ENCODE results near the gene FMNL2. TPM values are rescaled to one million over a fixed set of nuclear protein-coding genes. Genes with fewer than 3 reads are reported as not detected.

Gene FMNL2
- total RNA-seq, 3 donors from 2014 or later (not counting 1 experiment from before 2014, with no cell fraction given) = 0.34 to 3.0 (median 0.78) TPM

DNA sequence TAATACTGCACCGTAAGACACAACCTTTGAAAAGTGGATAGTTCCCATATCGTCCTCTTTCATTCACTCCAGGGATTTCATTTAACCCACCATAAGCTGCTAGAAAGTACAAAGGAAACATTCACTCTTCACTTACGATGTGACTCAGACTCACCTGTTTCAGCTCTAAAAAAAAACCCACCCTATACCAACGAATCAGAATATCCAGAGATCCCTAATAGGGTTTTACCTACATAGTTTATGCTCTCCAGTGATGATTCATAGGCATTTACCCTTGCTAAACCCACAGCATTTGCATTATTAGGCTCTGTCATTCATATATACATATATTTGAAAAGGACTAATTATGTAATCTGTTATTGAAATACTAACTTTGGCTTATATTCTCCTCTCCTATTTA lies 322.1 kb downstream of the FMNL2 start:
- no peaks in the 10 kb centered on the region for H3K4me1 ChIP-seq (ENCODE audit: control insufficient read depth, insufficient read depth, low read length)
- DNase-seq = no peak
- intact Hi-C loops (cut with micrococcal nuclease) = no loop called here
- H3K4me3 ChIP-seq (ENCODE audit: low read length) = no peak overlapping the region
- Mint-ChIP-seq H3K4me3 (no peak overlapping the region), H3K27me3 (ENCODE audit: low read depth in 2 of 2) (no peaks in the 10 kb centered on the region), H3K4me1 (no peaks in the 10 kb centered on the region), H3K9me3 (no peaks in the 10 kb centered on the region), H3K36me3 (peaks cover 22% of the 10 kb centered on the region), H3K27ac (no peak overlapping the region)
- 76% methylated on average over 4 of the region's 4 CpGs for WGBS (ENCODE audit: insufficient coverage)
- no peak for ATAC-seq
- TF ChIP-seq, protein P1, sequence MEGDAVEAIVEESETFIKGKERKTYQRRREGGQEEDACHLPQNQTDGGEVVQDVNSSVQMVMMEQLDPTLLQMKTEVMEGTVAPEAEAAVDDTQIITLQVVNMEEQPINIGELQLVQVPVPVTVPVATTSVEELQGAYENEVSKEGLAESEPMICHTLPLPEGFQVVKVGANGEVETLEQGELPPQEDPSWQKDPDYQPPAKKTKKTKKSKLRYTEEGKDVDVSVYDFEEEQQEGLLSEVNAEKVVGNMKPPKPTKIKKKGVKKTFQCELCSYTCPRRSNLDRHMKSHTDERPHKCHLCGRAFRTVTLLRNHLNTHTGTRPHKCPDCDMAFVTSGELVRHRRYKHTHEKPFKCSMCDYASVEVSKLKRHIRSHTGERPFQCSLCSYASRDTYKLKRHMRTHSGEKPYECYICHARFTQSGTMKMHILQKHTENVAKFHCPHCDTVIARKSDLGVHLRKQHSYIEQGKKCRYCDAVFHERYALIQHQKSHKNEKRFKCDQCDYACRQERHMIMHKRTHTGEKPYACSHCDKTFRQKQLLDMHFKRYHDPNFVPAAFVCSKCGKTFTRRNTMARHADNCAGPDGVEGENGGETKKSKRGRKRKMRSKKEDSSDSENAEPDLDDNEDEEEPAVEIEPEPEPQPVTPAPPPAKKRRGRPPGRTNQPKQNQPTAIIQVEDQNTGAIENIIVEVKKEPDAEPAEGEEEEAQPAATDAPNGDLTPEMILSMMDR (IDR thresholded peaks at IDR 0.05) = no peak
- no peaks in the 10 kb centered on the region for H3K27me3 ChIP-seq (ENCODE audit: control insufficient read depth, insufficient read depth, low read length)
- peaks cover 74% of the 10 kb centered on the region for H3K36me3 ChIP-seq (ENCODE audit: control insufficient read depth, insufficient read depth, low read length)
- H3K9me3 ChIP-seq (ENCODE audit: control insufficient read depth, insufficient read depth, low read length) = no peaks in the 10 kb centered on the region
- H3K27ac ChIP-seq (ENCODE audit: low read length) = no peak overlapping the region

DNA sequence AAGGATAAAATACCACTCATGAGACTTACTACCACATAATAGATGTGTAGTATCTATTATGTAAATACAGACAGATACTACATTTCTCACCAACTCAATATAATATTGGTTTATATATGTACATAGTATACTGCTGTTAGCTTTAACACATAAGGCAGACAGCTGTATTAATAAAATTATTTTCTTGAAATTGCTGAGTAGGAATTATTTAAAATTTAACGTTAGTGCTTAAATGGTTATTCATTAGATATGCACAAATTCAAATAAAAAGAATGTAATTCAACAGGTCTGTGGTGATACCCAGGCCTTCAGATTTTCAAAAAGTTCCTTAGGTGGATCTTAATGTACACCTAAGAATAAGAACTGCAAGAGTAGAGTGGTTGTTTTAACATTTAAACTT lies 323.2 kb downstream of the FMNL2 start:
- Histone ChIP-seq H3K27ac (ENCODE audit: low read length) (no peak overlapping the region), H3K4me3 (ENCODE audit: low read length) (no peak overlapping the region), H3K9me3 (ENCODE audit: control insufficient read depth, insufficient read depth, low read length) (no peaks in the 10 kb centered on the region), H3K4me1 (ENCODE audit: control insufficient read depth, insufficient read depth, low read length) (no peaks in the 10 kb centered on the region), H3K27me3 (ENCODE audit: control insufficient read depth, insufficient read depth, low read length) (no peaks in the 10 kb centered on the region), H3K36me3 (ENCODE audit: control insufficient read depth, insufficient read depth, low read length) (peaks cover 85% of the 10 kb centered on the region)
- intact Hi-C loops (cut with micrococcal nuclease) = no loop called here
- no peaks in the 10 kb centered on the region for H3K27me3 Mint-ChIP-seq (ENCODE audit: low read depth in 2 of 2)
- no CpG with 5 or more reads among the region's 1 CpG for WGBS (ENCODE audit: insufficient coverage)
- H3K9me3 Mint-ChIP-seq = no peaks in the 10 kb centered on the region
- no peak overlapping the region for H3K27ac Mint-ChIP-seq
- DNase-seq (no peak), ATAC-seq (no peak)
- H3K4me3 Mint-ChIP-seq = no peak overlapping the region
- H3K36me3 Mint-ChIP-seq = peaks cover 22% of the 10 kb centered on the region
- TF ChIP-seq, protein P1 (IDR thresholded peaks at IDR 0.05) = no peak
- H3K4me1 Mint-ChIP-seq = no peaks in the 10 kb centered on the region

DNA sequence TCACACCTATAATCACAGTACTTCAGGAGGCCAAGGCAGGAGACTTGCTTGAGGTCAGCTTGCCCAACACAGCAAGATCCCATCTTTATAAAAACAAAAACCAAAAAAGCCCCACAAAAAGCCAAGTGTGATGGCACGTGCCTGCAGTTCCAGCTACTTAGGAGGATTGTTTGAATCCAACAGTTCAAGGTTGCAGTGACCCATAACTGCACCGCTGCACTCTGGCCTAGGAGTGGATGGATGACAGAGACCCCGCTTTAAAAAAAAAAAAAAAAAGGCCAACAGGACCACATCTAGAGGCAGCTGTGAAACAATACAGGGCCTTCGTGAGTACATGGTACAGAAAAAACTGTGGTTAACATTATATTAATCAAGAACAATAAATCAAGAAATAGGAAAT lies 326.1 kb downstream of the FMNL2 start:
- Mint-ChIP-seq H3K4me3 (no peak overlapping the region), H3K9me3 (no peaks in the 10 kb centered on the region), H3K27ac (no peak overlapping the region), H3K27me3 (ENCODE audit: low read depth in 2 of 2) (no peaks in the 10 kb centered on the region), H3K4me1 (no peaks in the 10 kb centered on the region), H3K36me3 (peaks cover 28% of the 10 kb centered on the region)
- DNase-seq = no peak
- Histone ChIP-seq H3K27me3 (ENCODE audit: control insufficient read depth, insufficient read depth, low read length) (no peaks in the 10 kb centered on the region), H3K9me3 (ENCODE audit: control insufficient read depth, insufficient read depth, low read length) (no peaks in the 10 kb centered on the region), H3K36me3 (ENCODE audit: control insufficient read depth, insufficient read depth, low read length) (peaks cover 91% of the 10 kb centered on the region), H3K4me1 (ENCODE audit: control insufficient read depth, insufficient read depth, low read length) (no peaks in the 10 kb centered on the region), H3K27ac (ENCODE audit: low read length) (no peak overlapping the region), H3K4me3 (ENCODE audit: low read length) (no peak overlapping the region)
- ATAC-seq = no peak
- WGBS (ENCODE audit: insufficient coverage) = 99% methylated on average over 3 of the region's 4 CpGs
- TF ChIP-seq, protein P1 (IDR thresholded peaks at IDR 0.05) = no peak
- intact Hi-C loops (cut with micrococcal nuclease) = no loop called here

DNA sequence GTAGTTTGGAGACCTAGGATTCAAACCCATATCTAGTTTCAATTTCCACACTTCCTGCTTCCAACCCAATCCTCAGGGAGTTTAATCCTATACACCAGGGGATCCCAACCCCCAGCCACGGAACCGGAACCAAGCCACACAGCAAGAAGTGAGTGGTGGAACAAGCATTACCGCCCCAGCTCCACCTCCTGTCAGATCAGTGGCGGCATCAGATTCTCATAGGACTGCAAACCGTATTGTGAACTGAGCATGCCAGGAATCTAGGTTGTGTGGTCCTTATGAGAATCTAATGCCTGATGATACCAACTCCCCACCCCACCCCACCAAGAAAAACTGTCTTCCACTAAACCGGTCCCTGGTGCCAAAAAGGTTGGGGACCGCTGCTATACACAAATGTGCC lies 329.8 kb downstream of the FMNL2 start:
- Mint-ChIP-seq H3K9me3 (no peaks in the 10 kb centered on the region), H3K4me3 (no peak overlapping the region), H3K4me1 (no peaks in the 10 kb centered on the region), H3K27ac (no peak overlapping the region), H3K36me3 (peaks cover 25% of the 10 kb centered on the region), H3K27me3 (ENCODE audit: low read depth in 2 of 2) (no peaks in the 10 kb centered on the region)
- TF ChIP-seq, protein P1 (IDR thresholded peaks at IDR 0.05) = no peak
- H3K4me3 ChIP-seq (ENCODE audit: low read length) = no peak overlapping the region
- intact Hi-C loops (cut with micrococcal nuclease) = no loop called here
- H3K4me1 ChIP-seq (ENCODE audit: control insufficient read depth, insufficient read depth, low read length) = no peaks in the 10 kb centered on the region
- H3K27me3 ChIP-seq (ENCODE audit: control insufficient read depth, insufficient read depth, low read length) = no peaks in the 10 kb centered on the region
- no peak for ATAC-seq
- no peak overlapping the region for H3K27ac ChIP-seq (ENCODE audit: low read length)
- no peak for DNase-seq
- 100% methylated on average over 7 of the region's 7 CpGs for WGBS (ENCODE audit: insufficient coverage)
- H3K9me3 ChIP-seq (ENCODE audit: control insufficient read depth, insufficient read depth, low read length) = no peaks in the 10 kb centered on the region
- peaks cover 93% of the 10 kb centered on the region for H3K36me3 ChIP-seq (ENCODE audit: control insufficient read depth, insufficient read depth, low read length)

Data from natural killer cell (primary cell).